Erythroblast (primary cell): Measurements from ENCODE around the gene FAM13B.

Experiments
- GATA1 ChIP-seq: IDR thresholded peaks from 2 replicates; pipeline ENCODE4 v1.6.1; 2011; ENCODE audit warnings: low read depth, mild to moderate bottlenecking, control low read depth, low read length, moderate library complexity
- POLR2A ChIP-seq: IDR thresholded peaks from 2 replicates; pipeline ENCODE4 v1.6.1; 2011; ENCODE audit warnings: mild to moderate bottlenecking, low read length

- TF ChIP-seq POLR2A = no peak
- TF ChIP-seq GATA1 = no peak
These were observed 35.1 kb upstream of the FAM13B start for GRCh38 chr5:138067945-138068344.
